CD4-positive, alpha-beta T cell treated with Interleukin-4 for 4 hours (primary cell): ENCODE measurements around the gene PRG3.
"Not testable (repeated sequence)": the region's sequence is repeated elsewhere in the genome, so short reads cannot be mapped to it uniquely, and the experiment has no call there.

ENCODE experiments used
- DNase-seq: peaks from one replicate; pipeline ENCODE4 v3.0.0-alpha.2; 2020

PRG3 gene

GRCh38 chr11:57387289-57388030 is 6.5 kb upstream of the PRG3 start:
- DNase-seq: no peak

GRCh38 chr11:57386178-57386940 is 5.4 kb upstream of the PRG3 start:
- DNase-seq: no peak

- DNase-seq: no peak
These were observed 1.2 kb downstream of the PRG3 start for GRCh38 chr11:57379732-57380131.

GRCh38 chr11:57378186-57378585 is 2.8 kb downstream of the PRG3 start:
- DNase-seq: no peak

- DNase-seq: no peak
These were observed 3.8 kb downstream of the PRG3 start for GRCh38 chr11:57377107-57377506.

- DNase-seq: no peak
These were observed 4.6 kb downstream of the PRG3 start for GRCh38 chr11:57376095-57377090.

- DNase-seq: no peak
These were observed 5.5 kb downstream of the PRG3 start for GRCh38 chr11:57375490-57375889.

GRCh38 chr11:57374966-57375365 is 6.0 kb downstream of the PRG3 start:
- DNase-seq: no peak

- DNase-seq: no peak
These were observed 7.8 kb downstream of the PRG3 start for GRCh38 chr11:57373146-57373545.

- no peak for DNase-seq
These were observed 10.0 kb downstream of the PRG3 start for GRCh38 chr11:57370941-57371340.

GRCh38 chr11:57370251-57370650 is 10.7 kb downstream of the PRG3 start:
- DNase-seq: no peak

- DNase-seq: no peak
These were observed 12.1 kb downstream of the PRG3 start for GRCh38 chr11:57368845-57369232.

- DNase-seq: no peak
These were observed 12.7 kb downstream of the PRG3 start for GRCh38 chr11:57368106-57368844.

GRCh38 chr11:57364851-57365660 is 15.9 kb downstream of the PRG3 start:
- no peak for DNase-seq

GRCh38 chr11:57363131-57364080 is 17.5 kb downstream of the PRG3 start:
- no peak for DNase-seq

GRCh38 chr11:57361926-57362325 is 19.0 kb downstream of the PRG3 start:
- no peak for DNase-seq

- DNase-seq: not testable (repeated sequence)
These were observed 19.5 kb downstream of the PRG3 start for GRCh38 chr11:57361420-57361819.

GRCh38 chr11:57360991-57361390 is 20.0 kb downstream of the PRG3 start:
- DNase-seq: no peak

- DNase-seq: no peak
These were observed 20.9 kb downstream of the PRG3 start for GRCh38 chr11:57359896-57360690.
